Suprapubic skin (tissue), 4 donors: ENCODE results near the gene RBM14. TPM values are rescaled to one million over a fixed set of nuclear protein-coding genes. Genes with fewer than 3 reads are reported as not detected.

ENCODE experiments used
- DNase-seq, 2 donors: peaks; one replicate each; pipeline ENCODE4 v3.0.0-alpha.2; 2019; ENCODE audit warnings: low spot score in 2 of 2
- H3K27ac ChIP-seq: fragments of 200-600 bp; sonication (generic); one replicate; pipeline ENCODE4 v1.5.1; 2019
- H3K27me3 ChIP-seq: fragments of 200-600 bp; sonication (generic); one replicate; pipeline ENCODE4 v1.5.1; 2019
- H3K36me3 ChIP-seq: fragments of 200-600 bp; sonication (generic); one replicate; pipeline ENCODE4 v1.5.1; 2019
- H3K4me1 ChIP-seq: fragments of 200-600 bp; sonication (generic); one replicate; pipeline ENCODE4 v1.5.1; 2019
- H3K4me3 ChIP-seq: fragments of 200-600 bp; sonication (generic); one replicate; pipeline ENCODE4 v1.5.1; 2019; ENCODE audit warnings: mild to moderate bottlenecking
- H3K9me3 ChIP-seq: fragments of 200-600 bp; sonication (generic); one replicate; pipeline ENCODE4 v1.5.1; 2019
- EP300 ChIP-seq: sonication (generic); formaldehyde crosslinking; IDR thresholded peaks from one replicate; pipeline ENCODE4 v1.6.1; 2017; ENCODE audit warnings: antibody characterized with exemption
- POLR2A ChIP-seq, 2 donors: fragments of 450-650 bp; IDR thresholded peaks; one replicate each; pipeline ENCODE4 v1.6.1; 2017; ENCODE audit warnings: antibody characterized with exemption in 2 of 2, mild to moderate bottlenecking in 2 of 2, moderate library complexity in 2 of 2
- POLR2AphosphoS5 ChIP-seq, 3 donors: sonication (generic); formaldehyde crosslinking; IDR thresholded peaks; one replicate each; pipeline ENCODE4 v1.6.1; 2017; ENCODE audit warnings: antibody characterized with exemption in 3 of 3
- WGBS: methylation state at CpG from one replicate; pipeline ENCODE4 v1.1.5; 2018; 5-methylcytosine and 5-hydroxymethylcytosine counted together
- total RNA-seq, 4 donors: library from RNA; depleted of rRNA; stranded (reverse); fragments of >200 nt; gene quantifications; one replicate each; pipeline ENCODE4 v1.1.0, GENCODE V29; 2016
- TF ChIP-seq, protein P1 (sequence below), 2 donors: fragments of 200-600 bp in 1 of 2; fragments of 450-650 bp in 1 of 2; sonication (generic) in 1 of 2; IDR thresholded peaks; one replicate each; pipeline ENCODE4 v1.5.1; 2016 to 2019; ENCODE audit warnings: antibody characterized with exemption in 2 of 2, mild to moderate bottlenecking in 1 of 2, moderate library complexity in 1 of 2

Gene RBM14
- total RNA-seq, 4 donors from 2014 or later: 53.2 to 96.1 (median 84.5) TPM

DNA sequence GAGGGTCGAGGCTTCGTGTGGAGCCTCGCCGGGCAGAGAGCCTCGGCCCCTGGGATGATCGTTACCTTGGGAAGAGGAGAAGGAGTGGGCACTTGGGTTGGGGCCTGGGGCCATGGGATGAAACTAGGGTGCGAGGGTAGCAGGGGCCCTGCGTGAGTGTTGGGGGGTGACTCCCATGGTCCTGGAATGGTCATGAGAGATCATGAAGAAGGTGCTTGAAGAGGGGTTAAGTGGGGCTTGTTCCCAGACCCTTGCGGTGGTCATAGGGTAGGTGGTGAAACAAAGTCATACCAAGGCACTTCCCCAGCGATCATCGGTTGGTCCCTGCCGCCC lies 23.2 kb upstream of the RBM14 start:
- Histone ChIP-seq H3K27me3 (no peaks in the 10 kb centered on the region), H3K4me1 (peaks cover 30% of the 10 kb centered on the region), H3K4me3 (peak overlapping the region; percentile 65), H3K36me3 (no peaks in the 10 kb centered on the region), H3K9me3 (no peaks in the 10 kb centered on the region), H3K27ac (peak overlapping the region; percentile 66)
- no peak for DNase-seq
- TF ChIP-seq, protein P1, sequence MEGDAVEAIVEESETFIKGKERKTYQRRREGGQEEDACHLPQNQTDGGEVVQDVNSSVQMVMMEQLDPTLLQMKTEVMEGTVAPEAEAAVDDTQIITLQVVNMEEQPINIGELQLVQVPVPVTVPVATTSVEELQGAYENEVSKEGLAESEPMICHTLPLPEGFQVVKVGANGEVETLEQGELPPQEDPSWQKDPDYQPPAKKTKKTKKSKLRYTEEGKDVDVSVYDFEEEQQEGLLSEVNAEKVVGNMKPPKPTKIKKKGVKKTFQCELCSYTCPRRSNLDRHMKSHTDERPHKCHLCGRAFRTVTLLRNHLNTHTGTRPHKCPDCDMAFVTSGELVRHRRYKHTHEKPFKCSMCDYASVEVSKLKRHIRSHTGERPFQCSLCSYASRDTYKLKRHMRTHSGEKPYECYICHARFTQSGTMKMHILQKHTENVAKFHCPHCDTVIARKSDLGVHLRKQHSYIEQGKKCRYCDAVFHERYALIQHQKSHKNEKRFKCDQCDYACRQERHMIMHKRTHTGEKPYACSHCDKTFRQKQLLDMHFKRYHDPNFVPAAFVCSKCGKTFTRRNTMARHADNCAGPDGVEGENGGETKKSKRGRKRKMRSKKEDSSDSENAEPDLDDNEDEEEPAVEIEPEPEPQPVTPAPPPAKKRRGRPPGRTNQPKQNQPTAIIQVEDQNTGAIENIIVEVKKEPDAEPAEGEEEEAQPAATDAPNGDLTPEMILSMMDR (IDR thresholded peaks at IDR 0.05): no peak
- TF ChIP-seq POLR2A (IDR thresholded peaks at IDR 0.05) (no peak), EP300 (no peak), POLR2AphosphoS5 (IDR thresholded peaks at IDR 0.05) (no peak)
- WGBS: 7% methylated on average over 12 of the region's 12 CpGs

DNA sequence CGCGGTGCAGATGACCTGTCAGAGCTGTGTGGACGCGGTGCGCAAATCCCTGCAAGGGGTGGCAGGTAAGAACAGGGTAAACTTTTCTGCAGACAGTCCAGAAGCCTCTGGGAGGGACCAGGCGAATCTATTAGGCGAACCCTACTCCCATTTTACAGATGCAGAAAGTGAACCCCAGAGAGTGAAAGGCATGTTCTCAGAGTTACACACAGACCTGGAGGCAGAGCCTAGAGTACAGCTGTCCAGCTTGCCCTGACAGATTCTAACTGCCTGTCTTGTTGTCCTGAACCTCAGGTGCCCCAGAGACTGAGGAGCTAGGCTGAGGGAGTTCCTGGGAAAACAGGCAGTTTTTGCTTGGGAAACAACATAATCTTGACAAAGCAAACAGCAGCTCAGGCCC lies 22.8 kb upstream of the RBM14 start:
- Histone ChIP-seq H3K4me3 (peak overlapping the region; percentile 65), H3K27me3 (no peaks in the 10 kb centered on the region), H3K36me3 (no peaks in the 10 kb centered on the region), H3K27ac (no peak overlapping the region), H3K9me3 (no peaks in the 10 kb centered on the region), H3K4me1 (peaks cover 30% of the 10 kb centered on the region)
- TF ChIP-seq POLR2AphosphoS5 (IDR thresholded peaks at IDR 0.05) (no peak), POLR2A (IDR thresholded peaks at IDR 0.05) (no peak), EP300 (no peak)
- TF ChIP-seq, protein P1 (IDR thresholded peaks at IDR 0.05): no peak
- 61% methylated on average over 7 of the region's 7 CpGs for WGBS
- DNase-seq: no peak

DNA sequence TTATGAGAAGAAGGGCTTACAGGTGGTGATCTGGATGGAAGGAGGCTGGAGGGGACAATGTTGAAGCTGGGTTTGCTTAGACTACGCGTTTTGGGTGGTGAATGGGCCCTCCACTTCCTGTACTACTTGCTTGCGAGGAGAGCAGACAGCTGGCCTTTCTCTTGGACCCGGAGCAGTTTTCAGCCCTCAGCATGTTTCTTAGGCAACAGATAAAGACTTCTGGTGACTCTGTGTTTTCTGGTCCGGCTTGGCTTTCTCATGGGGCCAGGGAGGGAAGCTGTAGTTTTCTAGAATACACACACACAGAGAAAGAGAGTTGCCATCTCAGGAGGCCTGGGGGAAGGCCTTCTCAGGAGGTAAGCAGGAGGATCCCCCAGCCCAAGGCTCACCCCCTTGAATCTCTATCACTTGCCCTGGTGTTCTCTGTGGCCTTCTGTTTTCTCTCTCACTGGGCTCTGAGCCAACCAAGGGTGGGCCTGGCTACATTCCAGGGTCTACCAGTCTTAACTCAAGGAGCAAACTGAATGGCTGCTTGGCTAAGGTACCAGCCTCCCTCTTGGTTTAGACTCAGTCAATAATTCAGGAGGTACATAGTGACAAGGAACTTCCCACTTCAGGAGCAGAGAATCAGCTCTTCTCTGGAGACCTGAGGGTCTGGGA lies 21.1 kb upstream of the RBM14 start:
- peaks cover 14% of the 10 kb centered on the region for H3K36me3 ChIP-seq
- WGBS: 72% methylated on average over 5 of the region's 5 CpGs
- H3K9me3 ChIP-seq: no peaks in the 10 kb centered on the region
- no peak overlapping the region for H3K4me3 ChIP-seq
- H3K27me3 ChIP-seq: no peaks in the 10 kb centered on the region
- DNase-seq: no peak
- TF ChIP-seq POLR2A (IDR thresholded peaks at IDR 0.05): no peak
- TF ChIP-seq, protein P1 (IDR thresholded peaks at IDR 0.05): no peak
- TF ChIP-seq EP300: no peak
- H3K27ac ChIP-seq: no peak overlapping the region
- H3K4me1 ChIP-seq: peaks cover 30% of the 10 kb centered on the region

DNA sequence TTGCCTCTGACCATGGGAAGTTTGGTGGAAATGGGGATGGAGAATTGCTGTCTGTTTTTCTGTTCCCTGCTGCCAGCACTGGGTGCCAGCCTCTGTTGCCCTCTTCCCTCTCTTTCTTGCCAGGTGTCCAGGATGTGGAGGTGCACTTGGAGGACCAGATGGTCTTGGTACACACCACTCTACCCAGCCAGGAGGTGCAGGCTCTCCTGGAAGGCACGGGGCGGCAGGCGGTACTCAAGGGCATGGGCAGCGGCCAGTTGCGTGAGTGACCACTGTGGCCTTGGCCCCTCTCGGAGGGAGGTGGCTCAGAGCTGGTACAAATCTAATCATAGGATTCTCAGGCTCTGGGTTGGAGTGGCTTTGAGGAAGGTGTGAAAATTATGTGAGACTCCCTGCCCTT lies 17.4 kb upstream of the RBM14 start:
- no peak for DNase-seq
- H3K36me3 ChIP-seq: peaks cover 20% of the 10 kb centered on the region
- peaks cover 14% of the 10 kb centered on the region for H3K4me1 ChIP-seq
- no peaks in the 10 kb centered on the region for H3K27me3 ChIP-seq
- H3K27ac ChIP-seq: no peak overlapping the region
- TF ChIP-seq, protein P1 (IDR thresholded peaks at IDR 0.05): no peak
- TF ChIP-seq POLR2AphosphoS5 (IDR thresholded peaks at IDR 0.05) (no peak), EP300 (no peak), POLR2A (IDR thresholded peaks at IDR 0.05) (no peak)
- H3K9me3 ChIP-seq: no peaks in the 10 kb centered on the region
- no peak overlapping the region for H3K4me3 ChIP-seq
- 94% methylated on average over 6 of the region's 6 CpGs for WGBS

DNA sequence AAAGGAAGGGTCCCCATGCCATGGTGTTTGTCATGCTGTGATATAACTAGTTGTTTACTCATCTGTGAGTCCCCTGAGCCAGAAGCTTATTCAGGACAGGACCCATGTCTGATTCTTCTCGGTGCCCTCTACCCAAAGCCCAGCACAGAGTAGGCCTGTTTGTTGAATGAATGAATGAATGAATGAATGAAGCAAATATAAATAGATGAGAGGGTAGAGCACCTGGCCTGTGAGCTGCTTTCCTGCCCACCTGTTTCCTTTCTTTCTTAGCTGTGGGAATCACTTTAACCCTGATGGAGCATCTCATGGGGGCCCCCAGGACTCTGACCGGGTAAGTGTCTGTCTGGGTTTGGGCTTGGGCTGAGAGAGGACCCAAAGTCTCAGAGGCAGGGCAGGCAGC lies 16.2 kb upstream of the RBM14 start:
- no peaks in the 10 kb centered on the region for H3K27me3 ChIP-seq
- no peak for TF ChIP-seq POLR2A (IDR thresholded peaks at IDR 0.05)
- TF ChIP-seq EP300: no peak
- no peak for TF ChIP-seq POLR2AphosphoS5 (IDR thresholded peaks at IDR 0.05)
- DNase-seq: no peak
- peaks cover 2% of the 10 kb centered on the region for H3K4me1 ChIP-seq
- peaks cover 30% of the 10 kb centered on the region for H3K36me3 ChIP-seq
- no peaks in the 10 kb centered on the region for H3K9me3 ChIP-seq
- H3K4me3 ChIP-seq: no peak overlapping the region
- H3K27ac ChIP-seq: no peak overlapping the region
- 94% methylated on average over 2 of the region's 2 CpGs for WGBS
